ENCODE results near the gene APOBEC2.

Gene APOBEC2

DNA sequence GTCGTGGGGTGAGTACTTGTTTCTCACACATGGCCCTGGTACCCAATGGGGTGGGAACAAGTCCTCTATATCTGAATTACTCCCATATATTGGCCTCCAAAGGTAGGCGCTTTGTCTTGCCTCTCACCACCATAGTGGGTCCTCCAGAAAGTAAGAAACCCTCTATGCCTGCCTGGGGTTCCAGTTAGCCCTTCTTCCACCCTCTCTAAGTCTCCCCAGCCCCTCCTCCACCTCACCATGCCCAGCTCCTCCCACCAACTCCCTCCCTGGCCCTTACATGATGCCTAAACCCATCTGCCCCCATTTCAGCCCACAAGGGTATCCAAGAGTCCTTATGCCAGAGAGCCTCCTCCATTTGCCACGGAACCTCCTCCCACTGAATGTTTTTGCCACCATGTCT is 9.9 kb upstream of the APOBEC2 start:
- peaks cover 29% of the 10 kb centered on the region for H3K4me1 ChIP-seq (ENCODE audit: control insufficient read depth, insufficient read depth, low read depth, low read length)
- no peak overlapping the region for H2BK120ac ChIP-seq (ENCODE audit: low read depth, low read length)
- no peak overlapping the region for H4K91ac ChIP-seq (ENCODE audit: low read length)
- no peak overlapping the region for H3K4me3 ChIP-seq (ENCODE audit: insufficient read depth in 1 of 2, low read depth in 1 of 2, low read length in 2 of 2)
- no peaks in the 10 kb centered on the region for H3K9me3 ChIP-seq (ENCODE audit: control insufficient read depth, low read length)
- no peak overlapping the region for H3K9ac ChIP-seq (ENCODE audit: low read length)
- H2BK12ac ChIP-seq (ENCODE audit: low read length in 2 of 2), result no peak overlapping the region
- no peak overlapping the region for H2BK5ac ChIP-seq (ENCODE audit: low read depth, low read length, poor library complexity, severe bottlenecking)
- peak overlapping the region; percentile 31 for H4K8ac ChIP-seq (ENCODE audit: low read length)
- H2AFZ ChIP-seq (ENCODE audit: low read depth, low read length), result no peak overlapping the region
- H2BK15ac ChIP-seq (ENCODE audit: low read depth, poor library complexity, severe bottlenecking), result no peak overlapping the region
- H3K79me1 ChIP-seq (replicated peaks; ENCODE audit: low read length, poor library complexity, severe bottlenecking), result no peaks in the 10 kb centered on the region
- H3K27me3 ChIP-seq (ENCODE audit: control insufficient read depth in 1 of 2, insufficient read depth in 1 of 2, low read length in 2 of 2), result peaks cover 0 to 13% of the 10 kb centered on the region in 2 experiments
- no peak overlapping the region for H3K4me2 ChIP-seq (ENCODE audit: low read length, poor library complexity, severe bottlenecking)
- no peak overlapping the region for H3K14ac ChIP-seq (ENCODE audit: low read length in 2 of 2)
- H3K23ac ChIP-seq (ENCODE audit: low read length in 2 of 2), result no peak overlapping the region
- no peak overlapping the region for H3K27ac ChIP-seq (ENCODE audit: low read length, poor library complexity, severe bottlenecking)
- WGBS, result 98% methylated on average over 3 of the region's 3 CpGs
- H3K18ac ChIP-seq (ENCODE audit: low read depth in 1 of 2, low read length in 2 of 2), result no peak overlapping the region
- H2AK5ac ChIP-seq (ENCODE audit: low read length, severe bottlenecking), result peak overlapping the region; percentile 68
- H3K36me3 ChIP-seq (ENCODE audit: control insufficient read depth in 1 of 2, insufficient read depth in 2 of 2, low read depth in 1 of 2, low read length in 2 of 2), result no peaks in the 10 kb centered on the region
- no peak for DNase-seq
- no peak overlapping the region for H3K4ac ChIP-seq (ENCODE audit: low read depth in 1 of 2, low read length in 2 of 2)

DNA sequence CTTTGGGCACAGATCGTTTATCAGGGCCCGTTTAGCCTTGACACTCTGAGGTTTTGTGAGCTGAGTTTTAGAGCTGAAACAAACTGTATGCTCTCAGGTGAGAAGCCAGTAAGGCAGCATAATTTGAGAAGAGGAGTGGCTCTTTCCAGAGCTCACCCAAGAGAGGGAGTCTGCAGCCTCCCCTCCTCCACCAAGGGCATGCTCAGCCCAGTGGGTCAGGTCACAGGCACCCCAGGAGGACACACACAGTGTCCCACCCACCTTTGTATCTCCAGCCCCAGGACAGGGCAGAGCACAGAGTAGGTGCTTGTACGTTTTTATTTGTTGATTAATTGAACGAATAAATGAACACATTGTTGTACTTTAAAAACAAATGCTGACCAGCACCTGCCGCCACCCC is 7.3 kb upstream of the APOBEC2 start:
- Histone ChIP-seq H3K27me3 (ENCODE audit: control insufficient read depth in 1 of 2, insufficient read depth in 1 of 2, low read length in 2 of 2) (peaks cover 0 to 4% of the 10 kb centered on the region in 2 experiments), H3K4me3 (ENCODE audit: insufficient read depth in 1 of 2, low read depth in 1 of 2, low read length in 2 of 2) (no peak overlapping the region)

DNA sequence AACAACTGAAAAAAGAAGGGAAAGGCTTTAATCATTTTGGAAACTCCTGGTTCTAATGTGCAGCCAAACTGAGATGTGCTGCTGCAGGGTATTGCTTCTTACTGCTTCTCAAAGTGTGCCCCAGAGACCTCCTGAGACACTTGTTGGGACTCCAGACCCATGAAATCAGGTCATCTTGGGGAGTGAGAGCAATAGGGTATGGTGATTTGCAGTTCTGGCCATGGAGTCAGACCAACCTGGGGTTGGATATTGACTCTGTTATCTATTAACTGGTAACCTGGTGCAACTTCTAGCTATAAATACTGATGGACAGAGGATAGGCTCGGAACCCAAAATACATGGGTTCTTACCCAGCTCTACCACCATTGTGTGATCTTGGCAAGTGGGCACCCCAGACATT is 6.9 kb upstream of the APOBEC2 start:
- Histone ChIP-seq H3K9ac (ENCODE audit: low read length) (no peak overlapping the region), H3K4me3 (ENCODE audit: insufficient read depth in 1 of 2, low read depth in 1 of 2, low read length in 2 of 2) (no peak overlapping the region), H3K14ac (ENCODE audit: low read length in 2 of 2) (no peak overlapping the region)

More for the DNA sequence above, 7.3 kb upstream of the APOBEC2 start:
- 88% methylated on average over 3 of the region's 5 CpGs for WGBS
- Histone ChIP-seq H2AFZ (ENCODE audit: low read depth, low read length) (no peak overlapping the region), H3K9me3 (ENCODE audit: control insufficient read depth, low read length) (no peaks in the 10 kb centered on the region), H4K8ac (ENCODE audit: low read length) (no peak overlapping the region), H2BK15ac (ENCODE audit: low read depth, poor library complexity, severe bottlenecking) (no peak overlapping the region), H3K36me3 (ENCODE audit: control insufficient read depth in 1 of 2, insufficient read depth in 2 of 2, low read depth in 1 of 2, low read length in 2 of 2) (no peaks in the 10 kb centered on the region), H3K27ac (ENCODE audit: low read length, poor library complexity, severe bottlenecking) (no peak overlapping the region), H3K23ac (ENCODE audit: low read length in 2 of 2) (no peak overlapping the region), H3K9ac (ENCODE audit: low read length) (no peak overlapping the region), H4K91ac (ENCODE audit: low read length) (no peak overlapping the region), H2BK5ac (ENCODE audit: low read depth, low read length, poor library complexity, severe bottlenecking) (no peak overlapping the region), H3K18ac (ENCODE audit: low read depth in 1 of 2, low read length in 2 of 2) (no peak overlapping the region), H3K79me1 (replicated peaks; ENCODE audit: low read length, poor library complexity, severe bottlenecking) (no peaks in the 10 kb centered on the region), H3K4ac (ENCODE audit: low read depth in 1 of 2, low read length in 2 of 2) (no peak overlapping the region), H2BK12ac (ENCODE audit: low read length in 2 of 2) (no peak overlapping the region), H2BK120ac (ENCODE audit: low read depth, low read length) (no peak overlapping the region), H3K14ac (ENCODE audit: low read length in 2 of 2) (no peak overlapping the region), H2AK5ac (ENCODE audit: low read length, severe bottlenecking) (no peak overlapping the region), H3K4me2 (ENCODE audit: low read length, poor library complexity, severe bottlenecking) (no peak overlapping the region), H3K4me1 (ENCODE audit: control insufficient read depth, insufficient read depth, low read depth, low read length) (peaks cover 18% of the 10 kb centered on the region)
- DNase-seq, result no peak

DNA sequence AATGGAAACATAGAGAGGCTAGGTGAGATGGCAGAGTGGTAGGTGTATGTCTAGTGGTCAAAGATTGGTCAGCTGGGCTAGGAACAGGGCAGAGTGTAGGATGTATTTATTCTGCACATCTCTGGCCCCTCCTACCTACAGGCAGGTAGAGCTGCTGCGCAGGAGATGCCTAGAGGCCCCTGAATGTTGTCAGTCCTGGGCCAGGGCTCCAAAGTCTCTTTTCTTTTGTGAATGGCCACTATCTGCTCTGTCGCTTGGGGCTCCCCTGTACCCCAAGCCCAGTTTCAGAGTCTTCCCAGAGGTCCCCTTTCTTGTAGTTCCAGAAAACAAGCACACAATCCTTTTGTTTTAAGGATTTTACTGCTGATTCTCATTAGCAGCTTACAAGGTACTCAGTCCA is 5.7 kb upstream of the APOBEC2 start:
- H2AFZ ChIP-seq (ENCODE audit: low read depth, low read length), result no peak overlapping the region
- no peak overlapping the region for H2BK12ac ChIP-seq (ENCODE audit: low read length in 2 of 2)
- WGBS, result 96% methylated on average over 2 of the region's 2 CpGs
- no peak overlapping the region for H3K4me2 ChIP-seq (ENCODE audit: low read length, poor library complexity, severe bottlenecking)
- DNase-seq, result no peak
- H4K8ac ChIP-seq (ENCODE audit: low read length), result no peak overlapping the region
- no peak overlapping the region for H3K9ac ChIP-seq (ENCODE audit: low read length)
- H3K23ac ChIP-seq (ENCODE audit: low read length in 2 of 2), result no peak overlapping the region
- H2BK15ac ChIP-seq (ENCODE audit: low read depth, poor library complexity, severe bottlenecking), result no peak overlapping the region
- no peak overlapping the region for H2AK5ac ChIP-seq (ENCODE audit: low read length, severe bottlenecking)
- H3K79me1 ChIP-seq (replicated peaks; ENCODE audit: low read length, poor library complexity, severe bottlenecking), result no peaks in the 10 kb centered on the region
- H3K27me3 ChIP-seq (ENCODE audit: control insufficient read depth in 1 of 2, insufficient read depth in 1 of 2, low read length in 2 of 2), result peaks cover 0 to 4% of the 10 kb centered on the region in 2 experiments
- H4K91ac ChIP-seq (ENCODE audit: low read length), result no peak overlapping the region
- H3K18ac ChIP-seq (ENCODE audit: low read depth in 1 of 2, low read length in 2 of 2), result no peak overlapping the region
- no peaks in the 10 kb centered on the region for H3K36me3 ChIP-seq (ENCODE audit: control insufficient read depth in 1 of 2, insufficient read depth in 2 of 2, low read depth in 1 of 2, low read length in 2 of 2)
- H2BK120ac ChIP-seq (ENCODE audit: low read depth, low read length), result no peak overlapping the region
- H3K27ac ChIP-seq (ENCODE audit: low read length, poor library complexity, severe bottlenecking), result no peak overlapping the region
- no peaks in the 10 kb centered on the region for H3K9me3 ChIP-seq (ENCODE audit: control insufficient read depth, low read length)
- no peak overlapping the region for H3K4me3 ChIP-seq (ENCODE audit: insufficient read depth in 1 of 2, low read depth in 1 of 2, low read length in 2 of 2)
- no peak overlapping the region for H3K14ac ChIP-seq (ENCODE audit: low read length in 2 of 2)
- peaks cover 11% of the 10 kb centered on the region for H3K4me1 ChIP-seq (ENCODE audit: control insufficient read depth, insufficient read depth, low read depth, low read length)
- H3K4ac ChIP-seq (ENCODE audit: low read depth in 1 of 2, low read length in 2 of 2), result no peak overlapping the region
- H2BK5ac ChIP-seq (ENCODE audit: low read depth, low read length, poor library complexity, severe bottlenecking), result no peak overlapping the region

More for the DNA sequence above, 6.9 kb upstream of the APOBEC2 start:
- H2BK5ac ChIP-seq (ENCODE audit: low read depth, low read length, poor library complexity, severe bottlenecking), result no peak overlapping the region
- H2BK15ac ChIP-seq (ENCODE audit: low read depth, poor library complexity, severe bottlenecking), result no peak overlapping the region
- H4K8ac ChIP-seq (ENCODE audit: low read length), result no peak overlapping the region
- H3K27me3 ChIP-seq (ENCODE audit: control insufficient read depth in 1 of 2, insufficient read depth in 1 of 2, low read length in 2 of 2), result peaks cover 0 to 4% of the 10 kb centered on the region in 2 experiments
- no peak overlapping the region for H2BK120ac ChIP-seq (ENCODE audit: low read depth, low read length)
- 91% methylated on average over 1 of the region's 1 CpG for WGBS
- no peak for DNase-seq
- no peak overlapping the region for H3K18ac ChIP-seq (ENCODE audit: low read depth in 1 of 2, low read length in 2 of 2)
- H3K27ac ChIP-seq (ENCODE audit: low read length, poor library complexity, severe bottlenecking), result no peak overlapping the region
- no peak overlapping the region for H2AK5ac ChIP-seq (ENCODE audit: low read length, severe bottlenecking)
- no peak overlapping the region for H3K23ac ChIP-seq (ENCODE audit: low read length in 2 of 2)
- H3K79me1 ChIP-seq (replicated peaks; ENCODE audit: low read length, poor library complexity, severe bottlenecking), result no peaks in the 10 kb centered on the region
- no peak overlapping the region for H3K4ac ChIP-seq (ENCODE audit: low read depth in 1 of 2, low read length in 2 of 2)
- H2BK12ac ChIP-seq (ENCODE audit: low read length in 2 of 2), result no peak overlapping the region
- H3K9me3 ChIP-seq (ENCODE audit: control insufficient read depth, low read length), result no peaks in the 10 kb centered on the region
- no peak overlapping the region for H3K4me2 ChIP-seq (ENCODE audit: low read length, poor library complexity, severe bottlenecking)
- peaks cover 14% of the 10 kb centered on the region for H3K4me1 ChIP-seq (ENCODE audit: control insufficient read depth, insufficient read depth, low read depth, low read length)
- no peak overlapping the region for H2AFZ ChIP-seq (ENCODE audit: low read depth, low read length)
- no peaks in the 10 kb centered on the region for H3K36me3 ChIP-seq (ENCODE audit: control insufficient read depth in 1 of 2, insufficient read depth in 2 of 2, low read depth in 1 of 2, low read length in 2 of 2)
- H4K91ac ChIP-seq (ENCODE audit: low read length), result no peak overlapping the region
